Common myeloid progenitor, CD34-positive (primary cell): ENCODE measurements around the gene C5orf46.
"Not testable (repeated sequence)": the region's sequence is repeated elsewhere in the genome, so short reads cannot be mapped to it uniquely, and the experiment has no call there.

Experiments used
- CTCF ChIA-PET: fragments of 350-600 bp; sonication (Branson Sonifier 250); formaldehyde crosslinking; loops from one replicate; lab custom pipeline; 2021; ENCODE audit warnings: antibody characterized with exemption; lab: Charles Lee
- POLR2A ChIA-PET: fragments of 350-600 bp; sonication (Branson Sonifier 250); formaldehyde crosslinking; loops from one replicate; lab custom pipeline; 2021; ENCODE audit warnings: antibody characterized with exemption; lab: Charles Lee
- DNase-seq, 3 donors: peaks; one replicate each; pipeline versions ENCODE4 v3.0.0 to v3.0.0-alpha.2; 2013
- H3K27ac ChIP-seq, 2 experiments: 1 replicate in 1 of 2; 2 replicates in 1 of 2; pipeline ENCODE4 v1.7.0; 2013; ENCODE audit warnings: inconsistent platforms in 2 of 2, low read length in 2 of 2, mild to moderate bottlenecking in 2 of 2, low read depth in 1 of 2, moderate library complexity in 1 of 2; ENCODE audit not compliant: severe bottlenecking in 2 of 2, insufficient read depth in 1 of 2, poor library complexity in 1 of 2
- H3K27me3 ChIP-seq, 5 experiments: replicated peaks in 2 of 5; 1 replicate in 3 of 5; 2 replicates in 2 of 5; pipeline versions ENCODE4 v1.6.1 to v1.7.0; 2013; ENCODE audit warnings: low read length in 4 of 5, mild to moderate bottlenecking in 2 of 5, moderate library complexity in 2 of 5, inconsistent platforms in 1 of 5; ENCODE audit not compliant: insufficient read depth in 5 of 5, control insufficient read depth in 4 of 5
- H3K36me3 ChIP-seq, 4 experiments: 1 replicate in 2 of 4; 2 replicates in 2 of 4; pipeline versions ENCODE4 v1.6.1 to v1.7.0; 2013; ENCODE audit warnings: low read length in 3 of 4, control low read depth in 1 of 4, mild to moderate bottlenecking in 1 of 4; ENCODE audit not compliant: control insufficient read depth in 4 of 4, insufficient read depth in 4 of 4
- H3K4me1 ChIP-seq, 4 experiments: 1 replicate in 3 of 4; 2 replicates in 1 of 4; pipeline versions ENCODE4 v1.6.1 to v1.7.1; 2013; ENCODE audit warnings: low read length in 3 of 4, mild to moderate bottlenecking in 3 of 4, control low read depth in 1 of 4, inconsistent platforms in 1 of 4, moderate library complexity in 1 of 4; ENCODE audit not compliant: control insufficient read depth in 4 of 4, insufficient read depth in 4 of 4; ENCODE audit errors: control extremely low read depth in 1 of 4
- H3K4me3 ChIP-seq, 7 experiments: 1 replicate in 4 of 7; 2 replicates in 3 of 7; pipeline versions ENCODE4 v1.5.1 to v1.7.0; 2013; ENCODE audit warnings: mild to moderate bottlenecking in 7 of 7, low read length in 6 of 7, moderate library complexity in 6 of 7, inconsistent platforms in 2 of 7, low read depth in 2 of 7, control low read depth in 1 of 7; ENCODE audit not compliant: insufficient read depth in 4 of 7, control insufficient read depth in 1 of 7; ENCODE audit errors: extremely low read depth in 1 of 7
- H3K9me3 ChIP-seq, 5 experiments: 1 replicate in 4 of 5; 2 replicates in 1 of 5; pipeline versions ENCODE4 v1.6.1 to v1.7.1; 2013; ENCODE audit warnings: low read length in 4 of 5, mild to moderate bottlenecking in 2 of 5, inconsistent platforms in 1 of 5, low read depth in 1 of 5, moderate library complexity in 1 of 5; ENCODE audit not compliant: control insufficient read depth in 4 of 5, insufficient read depth in 2 of 5; ENCODE audit errors: control extremely low read depth in 1 of 5
- WGBS: methylation state at CpG from one replicate; pipeline ENCODE4 v1.1.5; 2013; ENCODE audit not compliant: insufficient coverage; 5-methylcytosine and 5-hydroxymethylcytosine counted together

C5orf46 gene

GRCh38 chr5:147874118-147874875, 32.0 kb downstream of the C5orf46 start:
- H3K27ac ChIP-seq, H3K4me3 ChIP-seq, H3K9me3 ChIP-seq, H3K27me3 ChIP-seq, H3K4me1 ChIP-seq, H3K36me3 ChIP-seq, DNase-seq, POLR2A ChIA-PET: not testable (repeated sequence)
- CTCF ChIA-PET: interaction anchor here (1.1 kb wide), 1 partner anchor 14 kb away, joined by 3 read pairs; no protein-coding TSS in a partner anchor
- WGBS: 93% methylated on average over 3 of the region's 8 CpGs

GRCh38 chr5:147872744-147873435, 33.4 kb downstream of the C5orf46 start:
- H3K4me1 ChIP-seq, H3K36me3 ChIP-seq, DNase-seq, POLR2A ChIA-PET, H3K27ac ChIP-seq, H3K9me3 ChIP-seq, H3K4me3 ChIP-seq, H3K27me3 ChIP-seq: not testable (repeated sequence)
- CTCF ChIA-PET: interaction anchor here (1.3 kb wide), 1 partner anchor 60 kb away, joined by 3 read pairs; no protein-coding TSS in a partner anchor
- WGBS: over 99% methylated on average over 9 of the region's 16 CpGs

- ChIA-PET POLR2A (interaction anchor here (0.6 kb wide), 1 partner anchor 36 kb away, joined by 4 read pairs; no protein-coding TSS in a partner anchor), CTCF (interaction anchor here (1.3 kb wide), 1 partner anchor 61 kb away, joined by 3 read pairs; no protein-coding TSS in a partner anchor)
- H3K4me1 ChIP-seq, H3K27ac ChIP-seq, H3K36me3 ChIP-seq, DNase-seq, H3K27me3 ChIP-seq, H3K9me3 ChIP-seq, H3K4me3 ChIP-seq: not testable (repeated sequence)
- 91% methylated on average over 11 of the region's 18 CpGs for WGBS
These were observed 34.3 kb downstream of the C5orf46 start for GRCh38 chr5:147871980-147872549.

GRCh38 chr5:147869892-147870291, 36.4 kb downstream of the C5orf46 start:
- H3K36me3 ChIP-seq, CTCF ChIA-PET, DNase-seq, H3K9me3 ChIP-seq, H3K4me1 ChIP-seq, POLR2A ChIA-PET, H3K27me3 ChIP-seq, H3K27ac ChIP-seq, H3K4me3 ChIP-seq: not testable (repeated sequence)
- WGBS: no CpG with 5 or more reads among the region's 6 CpGs

- H3K36me3 ChIP-seq: no peaks in the 10 kb centered on the region
- 100% methylated on average over 1 of the region's 4 CpGs for WGBS
- H3K27me3 ChIP-seq: no peaks in the 10 kb centered on the region
- ChIA-PET CTCF (no interaction called here), POLR2A (interaction anchor here (0.6 kb wide), 1 partner anchor 529 kb away, joined by 3 read pairs; no protein-coding TSS in a partner anchor)
- H3K9me3 ChIP-seq: no peaks in the 10 kb centered on the region
- H3K27ac ChIP-seq: no peak overlapping the region
- no peak for DNase-seq
- peaks cover 0 to 1% (median 0%) of the 10 kb centered on the region in 4 experiments for H3K4me1 ChIP-seq
- no peak overlapping the region for H3K4me3 ChIP-seq
These were observed 37.2 kb downstream of the C5orf46 start for GRCh38 chr5:147869112-147869511.

GRCh38 chr5:147863454-147864158, 42.7 kb downstream of the C5orf46 start:
- CTCF ChIA-PET: interaction anchor here (1.0 to 2.0 kb wide), 6 partner anchors 15 to 236 kb away, joined by 3 to 6 read pairs (median 4); partner anchors contain the start of gene SCGB3A2
- Histone ChIP-seq H3K36me3 (no peaks in the 10 kb centered on the region), H3K9me3 (no peaks in the 10 kb centered on the region), H3K4me3 (no peak overlapping the region), H3K27me3 (no peaks in the 10 kb centered on the region), H3K27ac (no peak overlapping the region), H3K4me1 (peaks cover 0 to 2% (median 0%) of the 10 kb centered on the region in 4 experiments)
- DNase-seq: no peak
- WGBS: 29% methylated on average over 2 of the region's 3 CpGs
- POLR2A ChIA-PET: no interaction called here
